GM23338 (cell line): ENCODE measurements around the gene OSTC. TPM values are rescaled to one million over a fixed set of nuclear protein-coding genes. Genes with fewer than 3 reads are reported as not detected.
A peak's percentile ranks its signal among the peaks of the same experiment; 100 is the strongest.

Experiments
- ATAC-seq: fragments of 200-7000 bp; cut with Tn5 transposase; 3 replicates; pipeline ENCODE4 v1.9.1; 2020
- DNase-seq: peaks from one replicate; pipeline ENCODE4 v3.0.0-alpha.2; 2015; ENCODE audit warnings: low spot score
- H2AFZ ChIP-seq: fragments of 200-600 bp; sonication (generic); 2 replicates; pipeline ENCODE4 v1.8.0; 2016; ENCODE audit warnings: antibody characterized with exemption, mild to moderate bottlenecking, moderate library complexity
- H3F3A ChIP-seq: fragments of 200-600 bp; sonication (generic); replicated peaks from 2 replicates; pipeline ENCODE4 v1.8.0; 2017; ENCODE audit warnings: antibody characterized with exemption, mixed run types, low read depth
- H3K27ac ChIP-seq: fragments of 200-600 bp; sonication (generic); 2 replicates; pipeline ENCODE4 v1.6.1; 2016; ENCODE audit warnings: low read depth
- H3K27me3 ChIP-seq: fragments of 200-600 bp; sonication (generic); 2 replicates; pipeline ENCODE4 v1.8.0; 2016; ENCODE audit warnings: mild to moderate bottlenecking, mixed run types, moderate library complexity; ENCODE audit not compliant: insufficient read depth
- H3K36me3 ChIP-seq: fragments of 200-600 bp; sonication (generic); 2 replicates; pipeline ENCODE4 v1.8.0; 2016; ENCODE audit warnings: mild to moderate bottlenecking; ENCODE audit not compliant: insufficient read depth
- H3K4me1 ChIP-seq: fragments of 200-600 bp; sonication (generic); 2 replicates; pipeline ENCODE4 v1.8.0; 2016; ENCODE audit warnings: mild to moderate bottlenecking, moderate library complexity; ENCODE audit not compliant: insufficient read depth
- H3K4me2 ChIP-seq: fragments of 200-600 bp; sonication (generic); 2 replicates; pipeline ENCODE4 v1.7.1; 2017; ENCODE audit warnings: mixed run types
- H3K4me3 ChIP-seq: fragments of 200-600 bp; sonication (generic); 2 replicates; pipeline ENCODE4 v1.6.1; 2016; ENCODE audit warnings: mixed run types
- H3K79me2 ChIP-seq: fragments of 200-600 bp; sonication (generic); replicated peaks from 2 replicates; pipeline ENCODE4 v1.8.0; 2017; ENCODE audit warnings: mild to moderate bottlenecking; ENCODE audit not compliant: insufficient read depth
- H3K9me2 ChIP-seq: fragments of 200-600 bp; sonication (generic); 2 replicates; pipeline ENCODE4 v1.8.0; 2017; ENCODE audit not compliant: insufficient read depth
- H4K20me1 ChIP-seq: fragments of 200-600 bp; sonication (generic); replicated peaks from 2 replicates; pipeline ENCODE4 v1.8.0; 2017; ENCODE audit warnings: mild to moderate bottlenecking; ENCODE audit not compliant: insufficient read depth
- H3K27ac Mint-ChIP-seq: 2 replicates; pipeline ENCODE4 v1.8.0; 2020; ENCODE audit warnings: inconsistent platforms, mild to moderate bottlenecking, moderate library complexity, mixed read lengths
- H3K27me3 Mint-ChIP-seq: 3 replicates; pipeline ENCODE4 v1.8.0; 2022; ENCODE audit warnings: low read depth, mild to moderate bottlenecking, moderate library complexity, mixed read lengths, inconsistent platforms; ENCODE audit not compliant: insufficient read depth, poor library complexity
- H3K36me3 Mint-ChIP-seq: 3 replicates; pipeline ENCODE4 v1.8.0; 2021; ENCODE audit warnings: low read depth, mild to moderate bottlenecking, inconsistent platforms, moderate library complexity, mixed read lengths
- H3K4me1 Mint-ChIP-seq: 3 replicates; pipeline ENCODE4 v1.8.0; 2020; ENCODE audit warnings: mild to moderate bottlenecking, inconsistent platforms, mixed read lengths
- H3K4me3 Mint-ChIP-seq: 3 replicates; pipeline ENCODE4 v1.8.0; 2021; ENCODE audit warnings: moderate library complexity, mild to moderate bottlenecking, inconsistent platforms, mixed read lengths
- H3K9me3 Mint-ChIP-seq: 3 replicates; pipeline ENCODE4 v1.8.0; 2020; ENCODE audit warnings: moderate library complexity, mild to moderate bottlenecking, inconsistent platforms, mixed read lengths
- CREB1 ChIP-seq: fragments of 250-450 bp; sonication (Bioruptor Pico); IDR thresholded peaks from 2 replicates; pipeline ENCODE4 v1.5.0; 2020; ENCODE audit warnings: low read depth, mild to moderate bottlenecking, moderate library complexity
- CTCF ChIP-seq, 2 experiments: fragments of 200-600 bp in 1 of 2; sonication (generic) in 1 of 2; conservative IDR thresholded peaks; 2 replicates each; pipeline versions ENCODE4 v1.5.1 to v1.6.1; 2016 to 2017; ENCODE audit warnings: antibody characterized with exemption in 2 of 2, low read depth in 2 of 2, mild to moderate bottlenecking in 2 of 2, moderate library complexity in 1 of 2
- ETS1 ChIP-seq: IDR thresholded peaks from 2 replicates; pipeline ENCODE4 v1.6.1; 2016; ENCODE audit warnings: antibody characterized with exemption
- EZH2 ChIP-seq: fragments of 200-600 bp; sonication (generic); IDR thresholded peaks from one replicate; pipeline ENCODE4 v1.8.0; 2017; ENCODE audit warnings: antibody characterized with exemption, mild to moderate bottlenecking, low read depth; ENCODE audit not compliant: unreplicated experiment
- NANOG ChIP-seq: IDR thresholded peaks from 2 replicates; pipeline ENCODE4 v1.6.1; 2016; ENCODE audit warnings: antibody characterized with exemption, borderline replicate concordance
- POLR2AphosphoS5 ChIP-seq: IDR thresholded peaks from 2 replicates; pipeline ENCODE4 v1.6.1; 2016; ENCODE audit warnings: antibody characterized with exemption, low read depth
- STAT1 ChIP-seq: IDR thresholded peaks from one replicate; pipeline ENCODE4 v1.6.1; 2016; ENCODE audit warnings: antibody characterized with exemption; ENCODE audit not compliant: unreplicated experiment
- ZNF462 ChIP-seq: fragments of 250-450 bp; sonication (Bioruptor Pico); IDR thresholded peaks from 2 replicates; pipeline ENCODE4 v1.5.0; 2020; ENCODE audit warnings: mild to moderate bottlenecking, moderate library complexity
- polyA plus RNA-seq: library from polyadenylated mRNA; unstranded; fragments of >200 nt; fragmentation: Nextera tagmentation; extraction: Ambion mirVana; gene quantifications from 2 replicates; pipeline ENCODE4 v1.2.1, GENCODE V29; 2016
- total RNA-seq: library from RNA; depleted of rRNA; stranded (reverse); fragments of >200 nt; shearing (Covaris generic); gene quantifications from 2 replicates; pipeline ENCODE4 v1.2.3, GENCODE V29; 2014

Gene OSTC
- total and polyA plus RNA-seq, 2 experiments from 2014 or later = 142 to 311 TPM

DNA sequence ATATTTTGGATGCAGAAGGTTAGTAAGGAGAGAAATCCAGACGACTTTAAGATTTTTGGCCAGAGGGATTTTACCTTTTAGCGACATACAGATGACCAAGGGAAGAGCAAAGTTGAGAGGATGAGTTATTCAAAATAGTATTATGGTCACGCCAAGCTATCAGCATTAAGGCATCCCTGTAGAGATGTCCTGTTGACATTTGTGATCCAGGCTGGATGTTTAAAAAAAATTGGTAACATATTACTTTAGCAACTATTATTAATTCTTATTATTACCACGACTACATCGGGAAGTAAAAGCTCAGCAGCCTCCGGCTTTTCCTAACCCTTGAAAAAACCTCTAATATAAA, 562 bp upstream of the OSTC start (continued):
- TF ChIP-seq CREB1 (CRISPR knock-in tag) (no peak), STAT1 (no peak), POLR2AphosphoS5 (no peak)

GRCh38 chr4:108651014-108651791, 804 bp downstream of the OSTC start:
- H3K27ac ChIP-seq = peak overlapping the region; percentile 67; the same call in 1 of the 2 replicates
- H3K27me3 Mint-ChIP-seq = peaks cover 2% of the 10 kb centered on the region
- peaks cover 8% of the 10 kb centered on the region; the same call in 1 of the 2 replicates for H3K36me3 ChIP-seq
- peak overlapping the region; percentile 97 for H3K27ac Mint-ChIP-seq
- peaks cover 9% of the 10 kb centered on the region for H3K36me3 Mint-ChIP-seq
- H3K4me3 ChIP-seq = peak overlapping the region; percentile 93
- no peaks in the 10 kb centered on the region for H3K9me3 Mint-ChIP-seq
- H3K4me3 Mint-ChIP-seq = peak overlapping the region; percentile 94
- no peaks in the 10 kb centered on the region for H3F3A ChIP-seq
- H3K9me2 ChIP-seq = no peaks in the 10 kb centered on the region
- H4K20me1 ChIP-seq = peaks cover 10% of the 10 kb centered on the region
- no peaks in the 10 kb centered on the region for H3K4me1 Mint-ChIP-seq
- peak overlapping the region; percentile 86 for H3K4me2 ChIP-seq
- H3K4me1 ChIP-seq = no peaks in the 10 kb centered on the region
- TF ChIP-seq NANOG = no peak
- no peak for TF ChIP-seq EZH2
- TF ChIP-seq ZNF462 = no peak
- no peak for TF ChIP-seq ETS1
- TF ChIP-seq CTCF (conservative IDR thresholded peaks at IDR 0.05; ENCODE audit: low read depth in 2 of 2) = no peak
- peaks cover 57% of the 10 kb centered on the region for H3K79me2 ChIP-seq
- ATAC-seq (peak; percentile 19; the same call in 2 of the 3 replicates), DNase-seq (peak; percentile 13)
- H3K27me3 ChIP-seq = no peaks in the 10 kb centered on the region
- H2AFZ ChIP-seq = peak overlapping the region; percentile 70; the same call in 1 of the 2 replicates
